ENCODE results near the gene SENP1.

DNA sequence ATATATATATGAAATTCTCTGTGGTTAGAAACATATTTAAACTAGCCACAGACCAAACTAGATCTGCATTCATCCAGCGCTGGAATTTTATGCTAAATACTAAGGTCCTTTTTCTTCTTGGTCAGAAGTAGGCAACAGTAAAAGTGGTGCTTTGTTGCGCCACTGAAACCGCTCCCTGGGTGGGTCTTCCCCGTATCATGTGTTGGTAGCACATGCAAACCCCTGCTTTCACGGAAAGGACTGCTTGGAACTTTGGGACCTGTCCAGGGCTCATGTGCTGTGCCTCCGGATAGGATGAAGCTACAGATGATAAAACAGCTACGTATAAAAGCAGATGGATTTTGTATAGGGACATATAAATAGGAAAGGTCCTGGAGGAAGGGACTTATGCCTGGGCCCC is 61.5 kb downstream of the SENP1 start:
- TF ChIP-seq CTCF (IDR thresholded peaks at IDR 0.05) (no peak), POLR2AphosphoS5 (IDR thresholded peaks at IDR 0.05) (no peak), POLR2A (IDR thresholded peaks at IDR 0.05) (no peak)

Data from prostate gland (tissue), 2 donors.